Erythroblast (primary cell): ENCODE data around the gene ZNF577.

ENCODE experiments used
- GATA1 ChIP-seq: IDR thresholded peaks from 2 replicates; pipeline ENCODE4 v1.6.1; 2011; ENCODE audit warnings: low read depth, mild to moderate bottlenecking, control low read depth, low read length, moderate library complexity
- POLR2A ChIP-seq: IDR thresholded peaks from 2 replicates; pipeline ENCODE4 v1.6.1; 2011; ENCODE audit warnings: mild to moderate bottlenecking, low read length

- TF ChIP-seq POLR2A: no peak
- no peak for TF ChIP-seq GATA1
Observed at GRCh38 chr19:51891193-51891747, 3.5 kb upstream of the ZNF577 start.
